IMR-90 (cell line): ENCODE measurements around the gene ITPR2. TPM values are rescaled to one million over a fixed set of nuclear protein-coding genes. Genes with fewer than 3 reads are reported as not detected.
"Not testable (repeated sequence)": the region's sequence is repeated elsewhere in the genome, so short reads cannot be mapped to it uniquely, and the experiment has no call there.

Experiments
- ATAC-seq: fragments of 200-7000 bp; cut with Tn5 transposase; 2 replicates; pipeline ENCODE4 v1.9.1; 2020; ENCODE audit warnings: low read depth, mild to moderate bottlenecking, moderate library complexity
- BruUV-seq: library from RNA; stranded (reverse); fragments of 400-500 nt; replicated peaks from 2 replicates; lab custom pipeline; 2021; lab: Mats Ljungman, UMichigan
- CTCF ChIA-PET: fragments of 300-600 bp; formaldehyde crosslinking; extraction: SDS; loops from one replicate; lab custom pipeline; 2021; ENCODE audit warnings: antibody characterized with exemption; lab: Yijun Ruan, JAX
- POLR2A ChIA-PET: fragments of 300-600 bp; sonication (Branson Sonifier 250); formaldehyde crosslinking; loops from one replicate; lab custom pipeline; 2022; ENCODE audit warnings: antibody characterized with exemption; ENCODE audit not compliant: unreplicated experiment; lab: Charles Lee
- DNase-seq: peaks from one replicate; pipeline ENCODE4 v3.0.0; 2013
- H2AFZ ChIP-seq: replicated peaks from 2 replicates; pipeline ENCODE3; 2013; ENCODE audit warnings: low read length, mild to moderate bottlenecking; ENCODE audit not compliant: poor library complexity
- H2AK5ac ChIP-seq: 2 replicates; pipeline ENCODE4 v1.6.1; 2013; ENCODE audit warnings: low read depth, low read length, inconsistent platforms
- H2AK9ac ChIP-seq: replicated peaks from 2 replicates; pipeline ENCODE3; 2013; ENCODE audit warnings: mild to moderate bottlenecking, low read depth, low read length, moderate library complexity; ENCODE audit not compliant: poor library complexity
- H2BK120ac ChIP-seq: 2 replicates; pipeline ENCODE4 v1.6.1; 2013; ENCODE audit warnings: low read depth, low read length, inconsistent platforms
- H2BK15ac ChIP-seq: 3 replicates; pipeline ENCODE4 v1.6.1; 2013; ENCODE audit warnings: low read depth, low read length, inconsistent platforms
- H2BK20ac ChIP-seq: 2 replicates; pipeline ENCODE4 v1.6.1; 2013; ENCODE audit warnings: low read depth, mild to moderate bottlenecking, inconsistent platforms, low read length, moderate library complexity
- H2BK5ac ChIP-seq: 2 replicates; pipeline ENCODE4 v1.6.1; 2013; ENCODE audit warnings: mild to moderate bottlenecking, low read depth, low read length, inconsistent platforms; ENCODE audit not compliant: poor library complexity, severe bottlenecking
- H3K14ac ChIP-seq: replicated peaks from 2 replicates; pipeline ENCODE4 v1.6.1; 2013; ENCODE audit warnings: low read depth, low read length, inconsistent platforms
- H3K18ac ChIP-seq: 2 replicates; pipeline ENCODE4 v1.6.1; 2013; ENCODE audit warnings: low read depth, low read length, control low read depth
- H3K23ac ChIP-seq: 2 replicates; pipeline ENCODE4 v1.6.1; 2013; ENCODE audit warnings: low read depth, low read length, inconsistent platforms
- H3K27ac ChIP-seq: 2 replicates; pipeline ENCODE4 v1.5.1; 2013; ENCODE audit warnings: mild to moderate bottlenecking, control low read depth, low read length; ENCODE audit not compliant: insufficient read depth
- H3K27me3 ChIP-seq: 2 replicates; pipeline ENCODE4 v1.6.1; 2013; ENCODE audit warnings: low read length; ENCODE audit not compliant: control insufficient read depth, insufficient read depth
- H3K36me3 ChIP-seq: 2 replicates; pipeline ENCODE4 v1.6.1; 2013; ENCODE audit warnings: low read length, mixed read lengths; ENCODE audit not compliant: control insufficient read depth, insufficient read depth
- H3K4ac ChIP-seq: 2 replicates; pipeline ENCODE4 v1.6.1; 2013; ENCODE audit warnings: low read depth, low read length, inconsistent platforms
- H3K4me1 ChIP-seq: 2 replicates; pipeline ENCODE4 v1.6.1; 2013; ENCODE audit warnings: low read length, mixed read lengths; ENCODE audit not compliant: control insufficient read depth, insufficient read depth
- H3K4me2 ChIP-seq: 2 replicates; pipeline ENCODE4 v1.6.1; 2013; ENCODE audit warnings: low read depth, mild to moderate bottlenecking, control low read depth, low read length, moderate library complexity
- H3K4me3 ChIP-seq: 2 replicates; pipeline ENCODE4 v1.5.1; 2013; ENCODE audit warnings: low read depth, mild to moderate bottlenecking, control low read depth, low read length, moderate library complexity; ENCODE audit not compliant: insufficient read depth
- H3K56ac ChIP-seq: 2 replicates; pipeline ENCODE4 v1.6.1; 2013; ENCODE audit warnings: low read length, inconsistent platforms; ENCODE audit not compliant: insufficient read depth; ENCODE audit errors: extremely low read depth
- H3K79me1 ChIP-seq, 2 experiments: 2 replicates each; pipeline ENCODE4 v1.6.1; 2013; ENCODE audit warnings: low read length in 2 of 2, inconsistent platforms in 1 of 2, low read depth in 1 of 2
- H3K9ac ChIP-seq: 2 replicates; pipeline ENCODE4 v1.6.1; 2013; ENCODE audit warnings: low read depth, low read length, control low read depth
- H3K9me1 ChIP-seq: 2 replicates; pipeline ENCODE4 v1.6.1; 2013; ENCODE audit warnings: low read length, inconsistent platforms; ENCODE audit not compliant: insufficient read depth
- H3K9me3 ChIP-seq: 2 replicates; pipeline ENCODE4 v1.6.1; 2013; ENCODE audit warnings: low read length; ENCODE audit not compliant: control insufficient read depth, insufficient read depth
- H4K20me1 ChIP-seq: 2 replicates; pipeline ENCODE4 v1.6.1; 2013; ENCODE audit warnings: low read length, inconsistent platforms; ENCODE audit not compliant: insufficient read depth
- H4K5ac ChIP-seq: 2 replicates; pipeline ENCODE4 v1.6.1; 2013; ENCODE audit warnings: mild to moderate bottlenecking, low read depth, low read length, control low read depth
- H4K8ac ChIP-seq, 2 experiments: 2 replicates each; pipeline ENCODE4 v1.6.1; 2013; ENCODE audit warnings: low read depth in 2 of 2, low read length in 2 of 2, control low read depth in 1 of 2, inconsistent platforms in 1 of 2
- H4K91ac ChIP-seq: 2 replicates; pipeline ENCODE4 v1.6.1; 2013; ENCODE audit warnings: low read depth, low read length, inconsistent platforms; ENCODE audit not compliant: insufficient read depth
- CEBPB ChIP-seq: IDR thresholded peaks from 2 replicates; pipeline ENCODE4 v1.6.1; 2012; ENCODE audit warnings: low read depth, low read length, improper control_type of control experiment
- CHD1 ChIP-seq: IDR thresholded peaks from 2 replicates; pipeline ENCODE4 v1.6.1; 2012; ENCODE audit warnings: low read depth, low read length, improper control_type of control experiment
- CTCF ChIP-seq: conservative IDR thresholded peaks from 2 replicates; pipeline ENCODE4 v1.5.1; 2012; ENCODE audit warnings: mild to moderate bottlenecking, low read depth, low read length, improper control_type of control experiment
- RAD21 ChIP-seq: IDR thresholded peaks from 2 replicates; pipeline ENCODE4 v1.6.1; 2012; ENCODE audit warnings: low read length, improper control_type of control experiment
- SMC3 ChIP-seq: fragments of 150-350 bp; IDR thresholded peaks from 2 replicates; pipeline ENCODE4 v1.6.1; 2016; ENCODE audit warnings: low read depth, mild to moderate bottlenecking, antibody characterized with exemption, low read length, moderate library complexity
- WGBS, 2 experiments: methylation state at CpG; one replicate each; pipeline versions ENCODE4 v1.1.5 to v1.1.7; 2013; ENCODE audit warnings: missing lambda C conversion rate in 2 of 2; ENCODE audit not compliant: insufficient read length in 1 of 2; ENCODE audit errors: extremely low coverage in 2 of 2; 5-methylcytosine and 5-hydroxymethylcytosine counted together
- dilution Hi-C: fragments of 300-500 bp; cut with HindIII; formaldehyde crosslinking; loops from one replicate; pipeline ENCODE4 v1.14.3; 2018; ENCODE audit warnings: low sequenced_read_pairs; ENCODE audit not compliant: unreplicated experiment
- in situ Hi-C: fragments of 300-500 bp; cut with MboI; formaldehyde crosslinking; loops from 3 replicates; pipeline ENCODE4 v1.14.3; 2019; ENCODE audit warnings: low sequenced_read_pairs, inconsistent platforms, mixed read lengths
- intact Hi-C: fragments of 100-400 bp; cut with micrococcal nuclease; formaldehyde crosslinking; loops from 2 replicates; pipeline ENCODE4 v1.10.0; 2022
- polyA plus RNA-seq, 3 experiments: library from polyadenylated mRNA; depleted of rRNA; stranded (reverse); fragments of >200 nt; gene quantifications; 2 replicates each; pipeline ENCODE4 v1.2.3, GENCODE V29; 2012; ENCODE audit warnings: low replicate concordance in 1 of 3
- total RNA-seq: library from RNA; depleted of rRNA; stranded (reverse); fragments of >200 nt; gene quantifications from 2 replicates; pipeline ENCODE4 v1.2.3, GENCODE V29; 2012

Gene ITPR2
- total and polyA plus RNA-seq, 2 of the 4 experiments (the other 2 are of a cell fraction), result 1.2 to 9.0 TPM

- BruUV-seq, result no TSS peak
Measured at GRCh38 chr12:26863515-26863914, 30.5 kb upstream of the ITPR2 start.

GRCh38 chr12:26862787-26863186 lies 29.8 kb upstream of the ITPR2 start:
- H3K9me3 ChIP-seq, H3K9me1 ChIP-seq, in situ Hi-C loops, H3K4me3 ChIP-seq, ATAC-seq, H4K5ac ChIP-seq, H3K4me2 ChIP-seq, H3K4ac ChIP-seq, H2AK9ac ChIP-seq, H3K4me1 ChIP-seq, H2BK20ac ChIP-seq, H4K8ac ChIP-seq, H3K14ac ChIP-seq, H3K9ac ChIP-seq, H3K56ac ChIP-seq, dilution Hi-C loops, H4K20me1 ChIP-seq, H2AK5ac ChIP-seq, H3K27me3 ChIP-seq, H2BK15ac ChIP-seq, POLR2A ChIA-PET, H3K18ac ChIP-seq, H3K79me1 ChIP-seq, H3K27ac ChIP-seq, DNase-seq, H3K23ac ChIP-seq, H2BK5ac ChIP-seq, BruUV-seq, H4K91ac ChIP-seq, intact Hi-C loops, H2AFZ ChIP-seq, H3K36me3 ChIP-seq, H2BK120ac ChIP-seq: not testable (repeated sequence)
- CTCF ChIA-PET, result interaction anchor here (1.1 kb wide), 2 partner anchors 17 to 23 kb away, joined by 3 to 4 read pairs; no protein-coding TSS in a partner anchor
- WGBS, 2 experiments, result 92% methylated on average over 2 of the region's 3 CpGs; no CpG with 5 or more reads in 1 of the 2 experiments

More at GRCh38 chr12:26863515-26863914, 30.5 kb upstream of the ITPR2 start:
- DNase-seq, result peak; percentile 13
- Histone ChIP-seq H2BK120ac (no peak overlapping the region), H3K14ac (no peak overlapping the region), H4K8ac (no peak overlapping the region), H4K20me1 (no peaks in the 10 kb centered on the region), H3K79me1 (no peaks in the 10 kb centered on the region), H3K18ac (no peak overlapping the region), H2BK5ac (no peak overlapping the region), H2BK15ac (no peak overlapping the region), H3K4me3 (no peak overlapping the region), H2AFZ (no peak overlapping the region), H3K4ac (no peak overlapping the region), H3K56ac (no peak overlapping the region), H4K5ac (no peak overlapping the region), H3K23ac (no peak overlapping the region), H3K4me2 (no peak overlapping the region), H3K9ac (no peak overlapping the region), H3K27ac (no peak overlapping the region), H3K9me1 (no peaks in the 10 kb centered on the region; the same call in 1 of the 2 replicates), H3K36me3 (no peaks in the 10 kb centered on the region), H2AK9ac (no peak overlapping the region), H3K4me1 (no peaks in the 10 kb centered on the region), H3K9me3 (no peaks in the 10 kb centered on the region), H2BK20ac (no peak overlapping the region), H3K27me3 (peaks cover 7% of the 10 kb centered on the region), H2AK5ac (no peak overlapping the region), H4K91ac (no peak overlapping the region)
- intact Hi-C loops (no loop called here), in situ Hi-C loops (no loop called here), dilution Hi-C loops (no loop called here)
- TF ChIP-seq CHD1 (no peak), SMC3 (no peak), RAD21 (no peak), CEBPB (no peak), CTCF (peak; percentile 35)
- POLR2A ChIA-PET, result no interaction called here
- CTCF ChIA-PET, result interaction anchor here (0.6 to 1.6 kb wide), 6 partner anchors 8 to 744 kb away, joined by 3 to 4 read pairs (median 3); no protein-coding TSS in a partner anchor
- no CpG with 5 or more reads among the region's 4 CpGs for WGBS, 2 experiments
- no peak for ATAC-seq
